Tibial nerve (tissue), 4 donors: Measurements from ENCODE around the gene KCNK2. TPM values are rescaled to one million over a fixed set of nuclear protein-coding genes. Genes with fewer than 3 reads are reported as not detected.

Experiments used
- DNase-seq, 2 donors: peaks; one replicate each; pipeline ENCODE4 v3.0.0-alpha.2; 2019; ENCODE audit warnings: low spot score in 2 of 2
- H3K27ac ChIP-seq, 4 donors: fragments of 200-600 bp; sonication (generic) in 3 of 4; one replicate each; pipeline ENCODE4 v1.5.1; 2017 to 2019; ENCODE audit warnings: mild to moderate bottlenecking in 1 of 4
- H3K27me3 ChIP-seq, 2 donors: fragments of 200-600 bp; sonication (generic) in 1 of 2; one replicate each; pipeline versions ENCODE4 v1.5.1 to v1.6.0; 2017 to 2019
- H3K36me3 ChIP-seq, 3 donors: fragments of 200-600 bp; sonication (generic); one replicate each; pipeline ENCODE4 v1.5.1; 2018 to 2019
- H3K4me1 ChIP-seq, 4 donors: fragments of 200-600 bp; sonication (generic) in 3 of 4; one replicate each; pipeline ENCODE4 v1.5.1; 2017 to 2019
- H3K4me3 ChIP-seq, 4 donors: fragments of 200-600 bp; sonication (generic) in 3 of 4; one replicate each; pipeline ENCODE4 v1.5.1; 2017 to 2019; ENCODE audit warnings: mild to moderate bottlenecking in 1 of 4, moderate library complexity in 1 of 4
- H3K9me3 ChIP-seq, 4 donors: fragments of 200-600 bp; sonication (generic) in 3 of 4; one replicate each; pipeline ENCODE4 v1.5.1; 2017 to 2019
- CTCF ChIP-seq, 5 experiments: fragments of 200-600 bp in 3 of 5; fragments of 450-650 bp in 2 of 5; sonication (generic) in 3 of 5; IDR thresholded peaks; one replicate each; pipeline ENCODE4 v1.5.1; 2016 to 2019; ENCODE audit warnings: antibody characterized with exemption in 5 of 5, mild to moderate bottlenecking in 3 of 5, moderate library complexity in 2 of 5
- EP300 ChIP-seq, 2 donors: sonication (generic); formaldehyde crosslinking; IDR thresholded peaks; one replicate each; pipeline ENCODE4 v1.6.1; 2017; ENCODE audit warnings: antibody characterized with exemption in 2 of 2, mild to moderate bottlenecking in 1 of 2
- POLR2A ChIP-seq, 2 donors: fragments of 450-650 bp; IDR thresholded peaks; one replicate each; pipeline ENCODE4 v1.6.1; 2017; ENCODE audit warnings: antibody characterized with exemption in 2 of 2, mild to moderate bottlenecking in 2 of 2, moderate library complexity in 2 of 2
- whole genome bisulfite sequencing, 2 donors: methylation state at CpG; one replicate each; pipeline ENCODE4 v1.1.5; 2018; 5-methylcytosine and 5-hydroxymethylcytosine counted together
- total RNA-seq, 4 donors: library from RNA; depleted of rRNA; stranded (reverse); fragments of >200 nt; gene quantifications; one replicate each; pipeline ENCODE4 v1.1.0, GENCODE V29; 2016

KCNK2 gene
- total RNA-seq, 4 donors from 2014 or later = 9.4 to 13.7 (median 12.2) TPM

- Histone ChIP-seq H3K9me3 (no peaks in the 10 kb centered on the region), H3K27ac (no peak overlapping the region), H3K27me3 (no peaks in the 10 kb centered on the region), H3K4me1 (no peaks in the 10 kb centered on the region), H3K36me3 (no peaks in the 10 kb centered on the region), H3K4me3 (no peak overlapping the region)
- 81 to 87% methylated on average over 1 of the region's 1 CpG for WGBS, 2 donors
- DNase-seq = no peak
- TF ChIP-seq EP300 (IDR thresholded peaks at IDR 0.05) = no peak
- TF ChIP-seq POLR2A (IDR thresholded peaks at IDR 0.05) = no peak
- no peak for TF ChIP-seq CTCF (IDR thresholded peaks at IDR 0.05)
Observed at GRCh38 chr1:215133532-215133931, 51.0 kb downstream of the KCNK2 start.

GRCh38 chr1:215137985-215138384 is 55.4 kb downstream of the KCNK2 start:
- no peak for DNase-seq
- Histone ChIP-seq H3K9me3 (peaks cover 0 to 18% (median 3%) of the 10 kb centered on the region in 4 donors), H3K27ac (no peak overlapping the region), H3K4me3 (no peak overlapping the region), H3K27me3 (no peaks in the 10 kb centered on the region), H3K4me1 (no peaks in the 10 kb centered on the region), H3K36me3 (no peaks in the 10 kb centered on the region)
- WGBS, 2 donors = 41 to 63% methylated on average over 2 of the region's 2 CpGs
- no peak for TF ChIP-seq CTCF (IDR thresholded peaks at IDR 0.05)
- no peak for TF ChIP-seq EP300 (IDR thresholded peaks at IDR 0.05)
- TF ChIP-seq POLR2A (IDR thresholded peaks at IDR 0.05) = no peak

DNA sequence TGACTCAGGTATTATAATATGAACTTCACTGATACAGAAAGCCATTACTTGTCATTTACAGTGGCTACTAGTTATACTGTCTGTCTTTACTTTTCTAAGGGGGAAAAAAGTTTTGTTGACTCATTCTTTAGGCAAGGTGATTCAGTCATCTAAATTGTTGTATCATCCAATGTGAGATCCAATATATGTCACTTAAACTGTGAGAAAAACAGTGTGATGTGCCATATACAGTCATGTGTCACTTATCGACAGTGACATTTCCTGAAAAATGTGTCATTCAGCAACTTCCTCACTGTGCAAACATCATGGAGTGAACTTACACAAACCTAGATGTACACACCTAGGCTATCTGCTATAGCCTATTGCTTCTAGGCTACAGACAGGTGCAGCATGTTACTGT is 57.6 kb downstream of the KCNK2 start:
- no peaks in the 10 kb centered on the region for H3K27me3 ChIP-seq
- DNase-seq = no peak
- TF ChIP-seq POLR2A (IDR thresholded peaks at IDR 0.05) (no peak), EP300 (IDR thresholded peaks at IDR 0.05) (no peak), CTCF (IDR thresholded peaks at IDR 0.05) (no peak)
- peaks cover 0 to 18% (median 3%) of the 10 kb centered on the region in 4 donors for H3K9me3 ChIP-seq
- H3K4me1 ChIP-seq = no peaks in the 10 kb centered on the region
- no peak overlapping the region for H3K4me3 ChIP-seq
- no peaks in the 10 kb centered on the region for H3K36me3 ChIP-seq
- 87% methylated on average over 1 of the region's 1 CpG for WGBS, 2 donors
- H3K27ac ChIP-seq = no peak overlapping the region

- H3K4me1 ChIP-seq = no peaks in the 10 kb centered on the region
- WGBS, 2 donors = 93 to 96% methylated on average over 3 of the region's 3 CpGs
- TF ChIP-seq POLR2A (IDR thresholded peaks at IDR 0.05) = no peak
Observed at GRCh38 chr1:215141460-215141859, 58.9 kb downstream of the KCNK2 start.

GRCh38 chr1:215143497-215143896 is 61.0 kb downstream of the KCNK2 start:
- no peaks in the 10 kb centered on the region for H3K36me3 ChIP-seq
- no peak overlapping the region for H3K4me3 ChIP-seq
- H3K27me3 ChIP-seq = no peaks in the 10 kb centered on the region
- H3K27ac ChIP-seq = no peak overlapping the region
- WGBS, 2 donors = 87 to 89% methylated on average over 2 of the region's 2 CpGs
- peaks cover 0 to 18% (median 3%) of the 10 kb centered on the region in 4 donors for H3K9me3 ChIP-seq
- no peaks in the 10 kb centered on the region for H3K4me1 ChIP-seq
- TF ChIP-seq POLR2A (IDR thresholded peaks at IDR 0.05) = no peak
- no peak for TF ChIP-seq CTCF (IDR thresholded peaks at IDR 0.05)
- TF ChIP-seq EP300 (IDR thresholded peaks at IDR 0.05) = no peak
- no peak for DNase-seq

More at GRCh38 chr1:215141460-215141859, 58.9 kb downstream of the KCNK2 start:
- H3K27ac ChIP-seq = no peak overlapping the region
- peaks cover 0 to 18% (median 3%) of the 10 kb centered on the region in 4 donors for H3K9me3 ChIP-seq
- DNase-seq = no peak
- no peak overlapping the region for H3K4me3 ChIP-seq
- no peaks in the 10 kb centered on the region for H3K27me3 ChIP-seq
- no peaks in the 10 kb centered on the region for H3K36me3 ChIP-seq
